HepG2 (cell line): ENCODE results near the gene TSTD1. TPM values are rescaled to one million over a fixed set of nuclear protein-coding genes. Genes with fewer than 3 reads are reported as not detected.

Experiments
- ATAC-seq: fragments of 200-7000 bp; cut with Tn5 transposase; 3 replicates; pipeline ENCODE4 v1.9.1; 2020; ENCODE audit warnings: mild to moderate bottlenecking, moderate library complexity
- BruUV-seq: library from RNA; stranded (reverse); fragments of 400-500 nt; replicated peaks from 2 replicates; lab custom pipeline; 2021; lab: Mats Ljungman, UMichigan
- CTCF ChIA-PET: fragments of 300-600 bp; formaldehyde crosslinking; extraction: SDS; loops from one replicate; lab custom pipeline; 2021; ENCODE audit warnings: low total read pairs, inconsistent platforms, low intra/inter-chr PET ratio; lab: Yijun Ruan, JAX
- POLR2A ChIA-PET: fragments of 350-600 bp; sonication (Branson Sonifier 250); formaldehyde crosslinking; loops from one replicate; lab custom pipeline; 2020; ENCODE audit warnings: antibody characterized with exemption, inconsistent platforms; lab: Yijun Ruan, JAX
- DNase-seq: peaks from one replicate; pipeline ENCODE4 v3.0.0-alpha.2; 2015; ENCODE audit warnings: low spot score
- FAIRE-seq: peaks from 3 replicates; lab custom pipeline; 2011; peaks lifted over from hg19 to GRCh38; lab: Jason Lieb, UNC
- H2AFZ ChIP-seq: one replicate; pipeline ENCODE4 v1.6.1; 2011; ENCODE audit warnings: low read length, inconsistent platforms
- H3K27ac ChIP-seq: fragments of 300-600 bp; 3 replicates; pipeline ENCODE4 v1.8.0; 2011; ENCODE audit warnings: mixed run types, mild to moderate bottlenecking, mixed read lengths, low read length, inconsistent platforms; ENCODE audit not compliant: insufficient read depth; ENCODE audit errors: extremely low read length
- H3K27me3 ChIP-seq, 2 experiments: fragments of 200-600 bp in 1 of 2; 2 replicates in 1 of 2; 3 replicates in 1 of 2; pipeline versions ENCODE4 v1.6.0 to v1.8.0; 2011; ENCODE audit warnings: low read length in 2 of 2, mild to moderate bottlenecking in 2 of 2, moderate library complexity in 2 of 2, inconsistent platforms in 1 of 2; ENCODE audit not compliant: insufficient read depth in 2 of 2, control insufficient read depth in 1 of 2
- H3K36me3 ChIP-seq, 2 experiments: fragments of 200-600 bp in 1 of 2; replicated peaks in 1 of 2; 2 replicates in 1 of 2; 3 replicates in 1 of 2; pipeline versions ENCODE4 v1.5.1 to v1.8.0; 2011; ENCODE audit warnings: low read length in 2 of 2, inconsistent platforms in 1 of 2; ENCODE audit not compliant: insufficient read depth in 2 of 2, control insufficient read depth in 1 of 2
- H3K4me1 ChIP-seq: 2 replicates; pipeline ENCODE4 v1.5.1; 2012; ENCODE audit warnings: low read length, inconsistent platforms; ENCODE audit not compliant: insufficient read depth
- H3K4me2 ChIP-seq: 2 replicates; pipeline ENCODE4 v1.6.0; 2011; ENCODE audit warnings: low read depth, low read length, inconsistent platforms
- H3K4me3 ChIP-seq, 3 experiments: fragments of 200-600 bp in 1 of 3; sonication (generic), shearing (Covaris generic) in 1 of 3; replicated peaks in 1 of 3; 2 replicates each; pipeline ENCODE4 v1.5.1; 2011 to 2016; ENCODE audit warnings: low read length in 3 of 3, inconsistent platforms in 2 of 3, low read depth in 2 of 3, mild to moderate bottlenecking in 2 of 3, control low read depth in 1 of 3, mixed read lengths in 1 of 3; ENCODE audit not compliant: insufficient read depth in 1 of 3
- H3K79me2 ChIP-seq: one replicate; pipeline ENCODE4 v1.6.1; 2011; ENCODE audit warnings: low read length, inconsistent platforms; ENCODE audit not compliant: insufficient read depth
- H3K9ac ChIP-seq: 2 replicates; pipeline ENCODE4 v1.6.0; 2011; ENCODE audit warnings: mild to moderate bottlenecking, low read depth, low read length, inconsistent platforms; ENCODE audit not compliant: insufficient read depth
- H3K9me3 ChIP-seq: 2 replicates; pipeline ENCODE4 v1.5.1; 2012; ENCODE audit warnings: mild to moderate bottlenecking, low read length
- H4K20me1 ChIP-seq: 2 replicates; pipeline ENCODE4 v1.6.0; 2011; ENCODE audit warnings: inconsistent platforms, mild to moderate bottlenecking, low read length, moderate library complexity; ENCODE audit not compliant: insufficient read depth
- DBP ChIP-seq: sonication (generic); formaldehyde crosslinking; IDR thresholded peaks from 2 replicates; pipeline ENCODE4 v1.4.0; 2020; ENCODE audit warnings: missing genetic modification reagents; ENCODE audit errors: not compliant biosample characterization
- DZIP1 ChIP-seq: sonication (generic); formaldehyde crosslinking; IDR thresholded peaks from 2 replicates; pipeline ENCODE4 v1.5.0; 2020; ENCODE audit warnings: mild to moderate bottlenecking, missing genetic modification reagents
- EHMT2 ChIP-seq: fragments of 200-600 bp; sonication (generic); IDR thresholded peaks from 2 replicates; pipeline ENCODE4 v1.7.0; 2017; ENCODE audit warnings: antibody characterized with exemption, low read depth, low read length, borderline replicate concordance
- HOMEZ ChIP-seq: IDR thresholded peaks from 2 replicates; pipeline ENCODE4 v1.6.1; 2016; ENCODE audit warnings: low read depth
- KDM5A ChIP-seq: fragments of 200-600 bp; sonication (generic); IDR thresholded peaks from 2 replicates; pipeline ENCODE4 v1.7.0; 2018; ENCODE audit warnings: antibody characterized with exemption, mild to moderate bottlenecking, low read length, borderline replicate concordance
- NFIC ChIP-seq: IDR thresholded peaks from 2 replicates; pipeline ENCODE4 v1.6.1; 2012; ENCODE audit warnings: mild to moderate bottlenecking, low read length, inconsistent platforms
- PTBP1 ChIP-seq: fragments of 200-400 bp; formaldehyde crosslinking; IDR thresholded peaks from 2 replicates; pipeline ENCODE4 v1.6.1; 2018; ENCODE audit warnings: low read length, low read depth; ENCODE audit not compliant: poor library complexity, severe bottlenecking
- SRSF1 ChIP-seq: fragments of 200-400 bp; formaldehyde crosslinking; optimal IDR thresholded peaks from 2 replicates; pipeline ENCODE3; 2017; ENCODE audit warnings: mild to moderate bottlenecking, low read depth, low read length, moderate library complexity
- SYNCRIP ChIP-seq: fragments of 200-400 bp; formaldehyde crosslinking; IDR thresholded peaks from 2 replicates; pipeline ENCODE4 v1.6.1; 2018; ENCODE audit warnings: mild to moderate bottlenecking, low read depth, low read length; ENCODE audit not compliant: insufficient read depth
- TOE1 ChIP-seq: sonication (generic); formaldehyde crosslinking; IDR thresholded peaks from 2 replicates; pipeline ENCODE4 v1.4.0; 2020; ENCODE audit warnings: mild to moderate bottlenecking, missing genetic modification reagents
- ZBTB42 ChIP-seq: sonication (generic); formaldehyde crosslinking; IDR thresholded peaks from 2 replicates; pipeline ENCODE4 v1.5.0; 2020; ENCODE audit warnings: mild to moderate bottlenecking, missing genetic modification reagents
- ZNF264 ChIP-seq: sonication (generic); formaldehyde crosslinking; IDR thresholded peaks from 2 replicates; pipeline ENCODE4 v1.4.0; 2020; ENCODE audit warnings: missing genetic modification reagents
- ZNF329 ChIP-seq: sonication (generic); formaldehyde crosslinking; IDR thresholded peaks from 2 replicates; pipeline ENCODE4 v1.9.0; 2021; ENCODE audit warnings: low read depth, mild to moderate bottlenecking, missing genetic modification reagents
- ZNF430 ChIP-seq: sonication (generic); formaldehyde crosslinking; IDR thresholded peaks from 2 replicates; pipeline ENCODE4 v1.9.0; 2021; ENCODE audit warnings: mild to moderate bottlenecking, missing genetic modification reagents
- ZNF441 ChIP-seq: sonication (generic); formaldehyde crosslinking; IDR thresholded peaks from 2 replicates; pipeline ENCODE4 v1.7.0; 2021; ENCODE audit warnings: missing genetic modification reagents, borderline replicate concordance
- ZNF652 ChIP-seq: IDR thresholded peaks from 2 replicates; pipeline ENCODE4 v1.6.1; 2016; ENCODE audit warnings: low read depth, borderline replicate concordance
- ZNF678 ChIP-seq: sonication (generic); formaldehyde crosslinking; IDR thresholded peaks from 2 replicates; pipeline ENCODE4 v1.4.0; 2020; ENCODE audit warnings: mild to moderate bottlenecking, missing genetic modification reagents
- ZNF703 ChIP-seq: sonication (generic); formaldehyde crosslinking; IDR thresholded peaks from 2 replicates; pipeline ENCODE4 v1.5.1; 2020; ENCODE audit warnings: missing genetic modification reagents, mild to moderate bottlenecking, moderate library complexity, borderline replicate concordance
- ZNF800 ChIP-seq: sonication (generic); formaldehyde crosslinking; IDR thresholded peaks from 2 replicates; pipeline ENCODE4 v1.4.0; 2020; ENCODE audit warnings: missing genetic modification reagents
- WGBS: methylation state at CpG from one replicate; pipeline ENCODE4 v1.1.6; 2017; ENCODE audit warnings: low lambda C conversion rate; 5-methylcytosine and 5-hydroxymethylcytosine counted together
- in situ Hi-C: cut with HindIII; loops from 2 replicates; pipeline ENCODE4 v1.10.0; 2017; ENCODE audit warnings: low pct_unique_long_range_greater_than_20kb; ENCODE audit not compliant: extremely low pct_ligation_motif_present
- intact Hi-C: fragments of 100-400 bp; cut with micrococcal nuclease; formaldehyde crosslinking; loops from one replicate; pipeline ENCODE4 v1.10.0; 2022; ENCODE audit not compliant: unreplicated experiment
- polyA plus RNA-seq, 8 experiments: library from polyadenylated mRNA; depleted of rRNA in 3 of 8; stranded (reverse) in 7 of 8; unstranded in 1 of 8; fragments of >200 nt; fragmentation: Illumina TruSeq in 4 of 8; extraction: Trizol in 4 of 8; gene quantifications; 2 replicates each; pipeline versions ENCODE4 v1.2.1 to v1.2.3, GENCODE V29; 2011 to 2016; ENCODE audit warnings: low read depth in 4 of 8, missing spikeins in 1 of 8, mixed read lengths in 1 of 8; ENCODE audit not compliant: insufficient read depth in 1 of 8
- total RNA-seq, 5 experiments: library from RNA; depleted of rRNA; stranded (reverse); fragments of >200 nt; fragmentation: Illumina TruSeq; extraction: Trizol; gene quantifications; 2 replicates each; pipeline ENCODE4 v1.2.3, GENCODE V29; 2016; ENCODE audit warnings: low read depth in 1 of 5

The TSTD1 gene
- total and polyA plus RNA-seq, 2 of the 13 experiments (the other 11 are each of a cell fraction or from before 2014, with no cell fraction given) = 0.15 to 0.31 TPM

- no peak for DNase-seq
- POLR2A ChIA-PET = interaction anchor here (2.3 kb wide), 1 partner anchor 13 kb away, joined by 8 read pairs; the partner anchor contains the start of gene F11R
- intact Hi-C loops = no loop called here
- TF ChIP-seq ZNF264 (no peak), PTBP1 (no peak), ZNF800 (no peak), KDM5A (no peak), ZBTB42 (no peak), ZNF703 (CRISPR knock-in tag) (no peak), DBP (CRISPR knock-in tag) (no peak), ZNF329 (CRISPR knock-in tag) (no peak), NFIC (no peak), ZNF441 (CRISPR knock-in tag) (no peak), ZNF652 (CRISPR knock-in tag) (no peak), ZNF430 (no peak), SYNCRIP (no peak), SRSF1 (no peak), ZNF678 (CRISPR knock-in tag) (no peak), EHMT2 (no peak), DZIP1 (CRISPR knock-in tag) (no peak), HOMEZ (CRISPR knock-in tag) (no peak), TOE1 (CRISPR knock-in tag) (no peak)
Observed at GRCh38 chr1:161033751-161034150, 5.0 kb downstream of the TSTD1 start.

More at GRCh38 chr1:161033751-161034150, 5.0 kb downstream of the TSTD1 start:
- no peak overlapping the region for H3K27ac ChIP-seq
- H3K27me3 ChIP-seq = no peaks in the 10 kb centered on the region
- CTCF ChIA-PET = no interaction called here
- ATAC-seq (no peak), FAIRE-seq (no peak)
- peaks cover 23% of the 10 kb centered on the region for H3K4me1 ChIP-seq
- no peak overlapping the region for H2AFZ ChIP-seq
- no peak overlapping the region for H3K4me3 ChIP-seq
- no peak overlapping the region for H3K9ac ChIP-seq
- H3K4me2 ChIP-seq = no peak overlapping the region
- in situ Hi-C loops = no loop called here
- no peaks in the 10 kb centered on the region for H4K20me1 ChIP-seq
- no peaks in the 10 kb centered on the region for H3K9me3 ChIP-seq
- H3K79me2 ChIP-seq = no peaks in the 10 kb centered on the region
- 76% methylated on average over 3 of the region's 3 CpGs for WGBS
- no peaks in the 10 kb centered on the region; a peak in 1 of 5 replicates for H3K36me3 ChIP-seq
- BruUV-seq = no TSS peak
